Natural killer cell treated with Interleukin-12 subunit alpha and Interleukin-12 subunit beta and Interleukin-15 and Interleukin-18, amount 100 ng/mL, for 72 hours (primary cell): ENCODE measurements around the gene CCDC102B. TPM values are rescaled to one million over a fixed set of nuclear protein-coding genes. Genes with fewer than 3 reads are reported as not detected.
"Not testable (repeated sequence)": the region's sequence is repeated elsewhere in the genome, so short reads cannot be mapped to it uniquely, and the experiment has no call there.

Source experiments
- ATAC-seq, 2 donors: fragments of 150-1000 bp; cut with Tn5 transposase in 1 of 2; sonication (Bioruptor Pico), chemical (Tn5 transposase) in 1 of 2; 2 replicates each; pipeline ENCODE4 v1.10.0; 2021
- DNase-seq: peaks from one replicate; pipeline ENCODE4 v3.0.0; 2022; ENCODE audit warnings: low spot score
- H3K27ac Mint-ChIP-seq, 2 donors: 1 replicate in 1 of 2; 2 replicates in 1 of 2; pipeline ENCODE4 v1.8.0; 2022; ENCODE audit warnings: mixed read lengths in 2 of 2, mild to moderate bottlenecking in 1 of 2, moderate library complexity in 1 of 2
- H3K27me3 Mint-ChIP-seq, 2 donors: 1 replicate in 1 of 2; 2 replicates in 1 of 2; pipeline ENCODE4 v1.8.0; 2022; ENCODE audit warnings: mixed read lengths in 2 of 2
- H3K36me3 Mint-ChIP-seq: one replicate; pipeline ENCODE4 v1.8.0; 2022; ENCODE audit warnings: mixed read lengths
- H3K4me1 Mint-ChIP-seq, 2 donors: 1 replicate in 1 of 2; 2 replicates in 1 of 2; pipeline ENCODE4 v1.8.0; 2022; ENCODE audit warnings: low read depth in 2 of 2, mixed read lengths in 2 of 2, mild to moderate bottlenecking in 1 of 2
- H3K4me3 Mint-ChIP-seq: one replicate; pipeline ENCODE4 v1.8.0; 2022; ENCODE audit warnings: mixed read lengths
- H3K9me3 Mint-ChIP-seq: 2 replicates; pipeline ENCODE4 v1.8.0; 2022; ENCODE audit warnings: mixed read lengths
- total RNA-seq, 2 donors: library from RNA; stranded (reverse); gene quantifications; one replicate each; pipeline ENCODE4 v1.2.3, GENCODE V29; 2022

Gene CCDC102B
- total RNA-seq, 2 donors from 2014 or later: 1.0 to 1.5 TPM

GRCh38 chr18:68940754-68941153 is 142.9 kb downstream of the CCDC102B start:
- Mint-ChIP-seq H3K4me3 (no peak overlapping the region), H3K4me1 (no peaks in the 10 kb centered on the region), H3K27me3 (no peaks in the 10 kb centered on the region), H3K36me3 (no peaks in the 10 kb centered on the region), H3K27ac (no peak overlapping the region), H3K9me3 (peaks cover 2% of the 10 kb centered on the region)
- ATAC-seq (no peak), DNase-seq (no peak)

DNA sequence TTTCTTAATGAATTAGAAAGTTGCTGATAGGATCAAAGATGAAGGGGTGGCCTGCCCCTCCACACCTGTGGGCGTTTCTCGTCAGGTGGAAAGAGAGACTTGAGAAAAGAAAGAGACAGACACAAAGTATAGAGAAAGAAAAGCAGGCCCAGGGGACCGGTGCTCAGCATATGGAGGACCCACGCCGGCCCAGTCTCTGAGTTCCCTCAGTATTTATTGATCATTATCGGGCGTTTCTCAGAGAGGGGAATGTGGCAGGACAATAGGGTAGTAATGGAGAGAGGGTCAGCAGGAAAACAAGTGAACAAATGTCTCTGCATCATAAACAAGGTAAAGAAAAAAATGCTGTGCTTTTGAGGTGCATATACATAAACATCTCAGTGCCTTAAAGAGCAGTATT is 144.3 kb downstream of the CCDC102B start:
- H3K27ac Mint-ChIP-seq: no peak overlapping the region
- ATAC-seq (no peak), DNase-seq (no peak)
- H3K4me1 Mint-ChIP-seq: no peaks in the 10 kb centered on the region
- H3K27me3 Mint-ChIP-seq: no peaks in the 10 kb centered on the region
- H3K4me3 Mint-ChIP-seq: no peak overlapping the region
- H3K36me3 Mint-ChIP-seq: no peaks in the 10 kb centered on the region
- peaks cover 2% of the 10 kb centered on the region for H3K9me3 Mint-ChIP-seq

GRCh38 chr18:68943861-68944260 is 146.0 kb downstream of the CCDC102B start:
- not testable (repeated sequence) for DNase-seq, H3K27me3 Mint-ChIP-seq, H3K36me3 Mint-ChIP-seq, ATAC-seq, H3K4me1 Mint-ChIP-seq, H3K27ac Mint-ChIP-seq, H3K4me3 Mint-ChIP-seq, H3K9me3 Mint-ChIP-seq

DNA sequence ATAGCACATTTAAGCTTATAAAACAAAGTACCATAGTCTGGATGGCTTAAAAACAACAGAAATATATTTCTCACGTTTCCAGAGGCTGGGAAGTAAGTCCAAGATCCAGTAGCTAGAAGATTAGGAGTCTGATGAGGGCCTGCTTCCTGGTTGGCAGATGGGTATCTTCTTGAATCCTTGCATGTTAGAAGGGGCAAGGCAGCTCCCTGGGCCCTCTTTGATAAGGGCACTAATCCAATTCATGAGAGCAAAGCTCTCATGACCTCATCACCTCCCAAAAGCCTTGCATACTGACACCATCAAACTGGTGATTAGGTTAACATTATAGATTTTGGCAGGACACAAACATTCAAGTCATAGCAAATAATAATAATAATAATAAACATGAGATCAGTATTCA is 146.4 kb downstream of the CCDC102B start:
- no peak overlapping the region for H3K4me3 Mint-ChIP-seq
- no peaks in the 10 kb centered on the region for H3K36me3 Mint-ChIP-seq
- no peaks in the 10 kb centered on the region for H3K9me3 Mint-ChIP-seq
- no peak overlapping the region for H3K27ac Mint-ChIP-seq
- no peaks in the 10 kb centered on the region for H3K27me3 Mint-ChIP-seq
- DNase-seq (no peak), ATAC-seq (no peak)
- H3K4me1 Mint-ChIP-seq: no peaks in the 10 kb centered on the region

DNA sequence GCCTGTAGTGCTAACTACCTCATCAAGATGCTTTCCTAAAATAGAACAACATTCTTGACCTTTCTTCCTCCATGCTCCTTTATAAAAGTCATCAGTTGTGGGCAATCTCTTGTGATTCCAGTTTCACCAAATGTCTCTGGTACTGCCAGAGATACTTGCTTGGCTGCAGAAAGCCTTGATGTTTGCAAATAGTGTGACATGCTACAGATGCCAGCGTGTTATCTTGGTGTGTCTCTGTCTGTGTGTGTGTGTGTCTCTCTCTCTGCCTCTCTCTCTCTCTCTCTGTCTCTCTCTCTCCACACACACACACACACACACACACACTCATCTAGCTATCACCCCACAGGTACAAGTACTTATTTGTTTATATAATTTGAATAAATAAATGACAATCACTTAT is 146.9 kb downstream of the CCDC102B start:
- Mint-ChIP-seq H3K27ac (no peak overlapping the region), H3K36me3 (no peaks in the 10 kb centered on the region), H3K9me3 (no peaks in the 10 kb centered on the region), H3K27me3 (no peaks in the 10 kb centered on the region), H3K4me3 (no peak overlapping the region), H3K4me1 (no peaks in the 10 kb centered on the region)
- ATAC-seq (no peak), DNase-seq (no peak)

GRCh38 chr18:68948622-68949021 is 150.7 kb downstream of the CCDC102B start:
- Mint-ChIP-seq H3K4me3 (no peak overlapping the region), H3K27ac (no peak overlapping the region), H3K9me3 (peaks cover 3% of the 10 kb centered on the region), H3K27me3 (no peaks in the 10 kb centered on the region), H3K36me3 (no peaks in the 10 kb centered on the region), H3K4me1 (no peaks in the 10 kb centered on the region)
- DNase-seq (no peak), ATAC-seq (no peak)

- Mint-ChIP-seq H3K27ac (no peak overlapping the region), H3K27me3 (no peaks in the 10 kb centered on the region), H3K4me3 (no peak overlapping the region), H3K36me3 (no peaks in the 10 kb centered on the region), H3K9me3 (peaks cover 12% of the 10 kb centered on the region), H3K4me1 (no peaks in the 10 kb centered on the region)
- DNase-seq (no peak), ATAC-seq (no peak)
These were observed 156.9 kb downstream of the CCDC102B start for GRCh38 chr18:68954738-68955137.

GRCh38 chr18:68956650-68957049 is 158.8 kb downstream of the CCDC102B start:
- no peak for DNase-seq
- Mint-ChIP-seq H3K27me3 (no peaks in the 10 kb centered on the region), H3K4me3 (no peak overlapping the region), H3K27ac (no peak overlapping the region), H3K9me3 (peaks cover 9% of the 10 kb centered on the region), H3K36me3 (no peaks in the 10 kb centered on the region), H3K4me1 (no peaks in the 10 kb centered on the region)
- ATAC-seq: no peak

DNA sequence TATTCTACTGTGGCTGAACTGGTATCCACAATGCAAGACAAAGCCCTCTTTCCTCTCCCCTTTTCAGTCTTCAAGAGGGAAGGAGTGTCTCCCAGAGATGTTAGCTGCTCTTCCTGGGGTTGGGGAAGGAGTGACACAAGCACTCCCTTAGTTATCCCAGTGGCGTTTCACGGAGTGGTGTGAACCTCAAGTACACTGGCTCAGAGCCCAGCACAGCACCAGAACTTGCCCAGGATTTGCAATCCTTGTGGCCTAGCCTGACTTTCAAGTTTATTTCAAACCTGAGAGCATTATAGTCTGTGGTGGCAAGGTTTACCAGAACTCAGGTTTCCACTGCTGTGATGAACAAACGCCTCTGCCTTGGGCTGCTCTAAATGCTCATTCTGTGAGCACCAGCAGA is 162.5 kb downstream of the CCDC102B start:
- H3K27me3 Mint-ChIP-seq: no peaks in the 10 kb centered on the region
- H3K9me3 Mint-ChIP-seq: peaks cover 9% of the 10 kb centered on the region
- no peak for DNase-seq
- ATAC-seq: no peak
- no peak overlapping the region for H3K27ac Mint-ChIP-seq
- no peak overlapping the region for H3K4me3 Mint-ChIP-seq
- no peaks in the 10 kb centered on the region for H3K36me3 Mint-ChIP-seq
- no peaks in the 10 kb centered on the region for H3K4me1 Mint-ChIP-seq

- ATAC-seq: no peak
These were observed 164.7 kb downstream of the CCDC102B start for GRCh38 chr18:68962623-68963022.

GRCh38 chr18:68965817-68966216 is 167.9 kb downstream of the CCDC102B start:
- ATAC-seq: no peak
- Mint-ChIP-seq H3K9me3 (no peaks in the 10 kb centered on the region), H3K27ac (no peak overlapping the region), H3K36me3 (no peaks in the 10 kb centered on the region), H3K27me3 (no peaks in the 10 kb centered on the region), H3K4me1 (no peaks in the 10 kb centered on the region), H3K4me3 (no peak overlapping the region)
- DNase-seq: no peak

More at GRCh38 chr18:68962623-68963022, 164.7 kb downstream of the CCDC102B start:
- no peaks in the 10 kb centered on the region for H3K36me3 Mint-ChIP-seq
- DNase-seq: no peak
- H3K27me3 Mint-ChIP-seq: no peaks in the 10 kb centered on the region
- no peak overlapping the region for H3K4me3 Mint-ChIP-seq
- H3K9me3 Mint-ChIP-seq: peaks cover 6% of the 10 kb centered on the region
- no peaks in the 10 kb centered on the region for H3K4me1 Mint-ChIP-seq
- no peak overlapping the region for H3K27ac Mint-ChIP-seq

- Mint-ChIP-seq H3K27ac (no peak overlapping the region), H3K4me3 (no peak overlapping the region), H3K9me3 (peaks cover 3% of the 10 kb centered on the region), H3K36me3 (no peaks in the 10 kb centered on the region), H3K4me1 (no peaks in the 10 kb centered on the region), H3K27me3 (no peaks in the 10 kb centered on the region)
- no peak for ATAC-seq
- no peak for DNase-seq
These were observed 171.1 kb downstream of the CCDC102B start for GRCh38 chr18:68969027-68969426.

DNA sequence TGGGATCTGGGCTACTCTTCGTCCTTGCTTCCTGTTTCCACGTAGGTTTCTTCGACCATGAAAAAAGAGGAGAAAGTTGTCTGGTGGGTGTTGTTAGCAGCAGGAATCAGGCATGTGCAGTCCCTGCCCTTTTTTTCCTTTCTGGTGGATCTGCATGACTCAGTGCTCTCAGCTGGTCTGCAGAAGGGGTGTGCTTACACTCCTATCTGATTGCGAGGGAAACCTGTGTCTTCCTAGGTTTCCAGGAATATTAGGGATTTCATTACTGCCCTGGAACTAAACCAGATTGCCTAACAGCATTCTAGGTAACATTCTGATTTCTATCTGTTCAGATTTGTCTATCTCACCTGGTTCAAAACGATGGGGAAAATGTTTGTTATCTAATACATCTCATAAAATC is 174.3 kb downstream of the CCDC102B start:
- DNase-seq (no peak), ATAC-seq (no peak)
- Mint-ChIP-seq H3K9me3 (peaks cover 3% of the 10 kb centered on the region), H3K36me3 (no peaks in the 10 kb centered on the region), H3K27me3 (no peaks in the 10 kb centered on the region), H3K4me1 (no peaks in the 10 kb centered on the region), H3K27ac (no peak overlapping the region), H3K4me3 (no peak overlapping the region)

GRCh38 chr18:68979737-68980136 is 181.9 kb downstream of the CCDC102B start:
- Mint-ChIP-seq H3K4me1 (no peaks in the 10 kb centered on the region), H3K4me3 (no peak overlapping the region), H3K27me3 (no peaks in the 10 kb centered on the region), H3K36me3 (no peaks in the 10 kb centered on the region), H3K27ac (no peak overlapping the region), H3K9me3 (no peaks in the 10 kb centered on the region)
- DNase-seq: no peak
- no peak for ATAC-seq

DNA sequence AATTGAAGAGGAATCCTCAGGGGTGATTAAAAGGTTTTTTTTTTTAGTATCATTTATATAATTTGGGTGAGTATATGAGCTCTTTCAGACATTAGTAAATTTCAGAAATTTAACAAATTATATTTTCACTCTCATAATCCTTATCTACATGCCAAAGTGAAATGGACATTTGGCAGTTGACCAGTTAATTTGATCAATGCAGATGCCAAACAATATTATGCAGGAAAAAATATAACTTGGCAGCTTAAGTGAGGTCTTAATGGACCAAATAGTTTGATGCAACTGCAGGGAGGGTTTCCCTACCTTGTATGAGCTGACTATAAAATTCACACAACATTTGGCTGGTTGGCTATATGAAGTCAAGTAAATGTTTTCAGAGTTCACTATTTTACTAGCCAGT is 185.2 kb downstream of the CCDC102B start:
- ATAC-seq: no peak

More for the DNA sequence above, 185.2 kb downstream of the CCDC102B start:
- H3K27ac Mint-ChIP-seq: no peak overlapping the region
- H3K9me3 Mint-ChIP-seq: peaks cover 2% of the 10 kb centered on the region
- no peaks in the 10 kb centered on the region for H3K36me3 Mint-ChIP-seq
- no peaks in the 10 kb centered on the region for H3K27me3 Mint-ChIP-seq
- H3K4me1 Mint-ChIP-seq: no peaks in the 10 kb centered on the region
- no peak for DNase-seq
- no peak overlapping the region for H3K4me3 Mint-ChIP-seq
